GM12878 (cell line): ENCODE results near the gene TXNIP. TPM values are rescaled to one million over a fixed set of nuclear protein-coding genes. Genes with fewer than 3 reads are reported as not detected.

Source experiments
- ATAC-seq: fragments of 200-7000 bp; cut with Tn5 transposase; 3 replicates; pipeline ENCODE4 v1.9.1; 2020; ENCODE audit warnings: mild to moderate bottlenecking, moderate library complexity
- BruUV-seq: library from RNA; stranded (reverse); fragments of 400-500 nt; replicated peaks from 2 replicates; lab custom pipeline; 2021; lab: Mats Ljungman, UMichigan
- CTCF ChIA-PET: fragments of 300-600 bp; sonication (Branson Sonifier 250); formaldehyde crosslinking; extraction: SDS; loops from one replicate; lab custom pipeline; 2021; ENCODE audit warnings: inconsistent platforms; lab: Yijun Ruan, JAX
- POLR2A ChIA-PET: fragments of 350-600 bp; formaldehyde crosslinking; extraction: SDS; loops from one replicate; lab custom pipeline; 2021; ENCODE audit warnings: inconsistent platforms; lab: Charles Lee
- RAD21 ChIA-PET: fragments of 300-600 bp; sonication (Branson Sonifier 250); formaldehyde crosslinking; loops from one replicate; lab custom pipeline; 2023; ENCODE audit warnings: antibody characterized with exemption; ENCODE audit not compliant: unreplicated experiment; lab: Charles Lee
- SMC1A ChIA-PET: fragments of 300-600 bp; sonication (Branson Sonifier 250); formaldehyde crosslinking; loops from one replicate; lab custom pipeline; 2023; ENCODE audit not compliant: unreplicated experiment, uncharacterized antibody; lab: Charles Lee
- DNase-seq: peaks from one replicate; pipeline ENCODE4 v3.0.0-alpha.2; 2011; ENCODE audit warnings: low read depth, low spot score
- FAIRE-seq: peaks from 3 replicates; lab custom pipeline; 2011; peaks lifted over from hg19 to GRCh38; lab: Jason Lieb, UNC
- H2AFZ ChIP-seq: 2 replicates; pipeline ENCODE4 v1.6.0; 2011; ENCODE audit warnings: low read depth, low read length, control low read depth; ENCODE audit not compliant: control insufficient read depth
- H3K27ac ChIP-seq: 2 replicates; pipeline ENCODE4 v1.5.1; 2011; ENCODE audit warnings: control low read depth; ENCODE audit not compliant: control insufficient read depth, insufficient read depth
- H3K27me3 ChIP-seq, 2 experiments: replicated peaks in 1 of 2; 2 replicates each; pipeline versions ENCODE4 v1.6.0 to v1.6.1; 2011; ENCODE audit warnings: low read length in 1 of 2; ENCODE audit not compliant: control insufficient read depth in 2 of 2, insufficient read depth in 2 of 2
- H3K36me3 ChIP-seq, 2 experiments: 2 replicates each; pipeline ENCODE4 v1.5.1; 2011; ENCODE audit warnings: low read length in 1 of 2; ENCODE audit not compliant: control insufficient read depth in 2 of 2, insufficient read depth in 2 of 2
- H3K4me1 ChIP-seq: 2 replicates; pipeline ENCODE4 v1.6.1; 2011; ENCODE audit warnings: mild to moderate bottlenecking, low read length, moderate library complexity, mixed read lengths; ENCODE audit not compliant: control insufficient read depth, insufficient read depth
- H3K4me2 ChIP-seq: 2 replicates; pipeline ENCODE4 v1.6.0; 2011; ENCODE audit warnings: control low read depth; ENCODE audit not compliant: control insufficient read depth, insufficient read depth
- H3K4me3 ChIP-seq: fragments of 200-600 bp; sonication (generic); 2 replicates; pipeline ENCODE4 v1.5.1; 2016
- H3K79me2 ChIP-seq: 2 replicates; pipeline ENCODE4 v1.6.0; 2011; ENCODE audit warnings: low read length; ENCODE audit not compliant: control insufficient read depth, insufficient read depth
- H3K9ac ChIP-seq: 2 replicates; pipeline ENCODE4 v1.8.0; 2011; ENCODE audit warnings: low read length, control low read depth, mixed read lengths; ENCODE audit not compliant: control insufficient read depth, insufficient read depth
- H3K9me3 ChIP-seq: replicated peaks from 3 replicates; pipeline ENCODE4 v1.5.1; 2011; ENCODE audit warnings: mild to moderate bottlenecking, low read length; ENCODE audit not compliant: control insufficient read depth, insufficient read depth
- H4K20me1 ChIP-seq: 2 replicates; pipeline ENCODE4 v1.6.0; 2011; ENCODE audit not compliant: control insufficient read depth, insufficient read depth
- CREM ChIP-seq: IDR thresholded peaks from 2 replicates; pipeline ENCODE4 v1.6.1; 2014; ENCODE audit warnings: antibody characterized with exemption, low read depth
- HDAC2 ChIP-seq: fragments of 200-600 bp; sonication (generic); IDR thresholded peaks from 2 replicates; pipeline ENCODE4 v1.6.1; 2017
- IKZF2 ChIP-seq, 2 experiments: fragments of 450-650 bp; IDR thresholded peaks; 2 replicates each; pipeline ENCODE4 v1.6.1; 2017; ENCODE audit warnings: mild to moderate bottlenecking in 2 of 2, moderate library complexity in 2 of 2
- PKNOX1 ChIP-seq: fragments of 450-650 bp; IDR thresholded peaks from 2 replicates; pipeline ENCODE4 v1.6.1; 2016; ENCODE audit warnings: mild to moderate bottlenecking
- RBBP5 ChIP-seq: fragments of 200-600 bp; sonication (generic); conservative IDR thresholded peaks from 2 replicates; pipeline ENCODE4 v1.6.1; 2016
- ZNF24 ChIP-seq: fragments of 450-650 bp; IDR thresholded peaks from 2 replicates; pipeline ENCODE4 v1.6.1; 2017; ENCODE audit warnings: antibody characterized with exemption, mild to moderate bottlenecking
- WGBS: methylation state at CpG from one replicate; pipeline ENCODE4 v1.1.6; 2016; ENCODE audit warnings: low lambda C conversion rate; ENCODE audit not compliant: insufficient replicate concordance, insufficient coverage; ENCODE audit errors: missing lambda C conversion rate; 5-methylcytosine and 5-hydroxymethylcytosine counted together
- in situ Hi-C: fragments of 300-500 bp; cut with MboI; formaldehyde crosslinking; loops from 9 replicates; pipeline ENCODE4 v1.14.3; 2018; ENCODE audit warnings: mixed read lengths
- intact Hi-C: fragments of 100-400 bp; cut with micrococcal nuclease; formaldehyde crosslinking; loops from one replicate; pipeline ENCODE4 v1.14.2; 2022; ENCODE audit not compliant: unreplicated experiment
- polyA plus RNA-seq, 11 experiments: library from polyadenylated mRNA; depleted of rRNA in 4 of 11; unstranded in 6 of 11; stranded (reverse) in 5 of 11; fragments of >200 nt; fragmentation: Nextera tagmentation in 4 of 11; fragmentation: Illumina TruSeq in 1 of 11; extraction: Ambion mirVana in 4 of 11; extraction: Trizol in 1 of 11; gene quantifications; 1 replicate in 1 of 11; 2 replicates in 10 of 11; pipeline versions ENCODE4 v1.2.1 to v1.2.3, GENCODE V29; 2011 to 2016; ENCODE audit warnings: inconsistent platforms in 2 of 11, missing spikeins in 2 of 11, low read depth in 1 of 11
- total RNA-seq, 4 experiments: library from RNA; depleted of rRNA in 3 of 4; stranded (reverse); fragments of >200 nt in 3 of 4; fragmentation: Illumina TruSeq in 1 of 4; extraction: Trizol in 1 of 4; gene quantifications; 2 replicates each; pipeline versions ENCODE4 v1.2.1 to v1.2.3, GENCODE V29; 2013 to 2021
- TF ChIP-seq, protein P1 (sequence below): fragments of 450-650 bp; IDR thresholded peaks from 2 replicates; pipeline ENCODE4 v1.6.1; 2017; ENCODE audit warnings: antibody characterized with exemption, mild to moderate bottlenecking, moderate library complexity
- TF ChIP-seq, protein P2 (sequence below): IDR thresholded peaks from 2 replicates; pipeline ENCODE4 v1.6.1; 2012; ENCODE audit warnings: improper control_type of control experiment, low read depth, low read length; ENCODE audit not compliant: insufficient replicate concordance
- TF ChIP-seq, protein P3 (sequence below): IDR thresholded peaks from 2 replicates; pipeline ENCODE4 v1.6.1; 2011; ENCODE audit warnings: low read depth, low read length, improper control_type of control experiment, borderline replicate concordance

TXNIP gene
- total and polyA plus RNA-seq, 10 of the 15 experiments (the other 5 are each of a cell fraction or from before 2014, with no cell fraction given) = 48.7 to 133 (median 107) TPM

DNA sequence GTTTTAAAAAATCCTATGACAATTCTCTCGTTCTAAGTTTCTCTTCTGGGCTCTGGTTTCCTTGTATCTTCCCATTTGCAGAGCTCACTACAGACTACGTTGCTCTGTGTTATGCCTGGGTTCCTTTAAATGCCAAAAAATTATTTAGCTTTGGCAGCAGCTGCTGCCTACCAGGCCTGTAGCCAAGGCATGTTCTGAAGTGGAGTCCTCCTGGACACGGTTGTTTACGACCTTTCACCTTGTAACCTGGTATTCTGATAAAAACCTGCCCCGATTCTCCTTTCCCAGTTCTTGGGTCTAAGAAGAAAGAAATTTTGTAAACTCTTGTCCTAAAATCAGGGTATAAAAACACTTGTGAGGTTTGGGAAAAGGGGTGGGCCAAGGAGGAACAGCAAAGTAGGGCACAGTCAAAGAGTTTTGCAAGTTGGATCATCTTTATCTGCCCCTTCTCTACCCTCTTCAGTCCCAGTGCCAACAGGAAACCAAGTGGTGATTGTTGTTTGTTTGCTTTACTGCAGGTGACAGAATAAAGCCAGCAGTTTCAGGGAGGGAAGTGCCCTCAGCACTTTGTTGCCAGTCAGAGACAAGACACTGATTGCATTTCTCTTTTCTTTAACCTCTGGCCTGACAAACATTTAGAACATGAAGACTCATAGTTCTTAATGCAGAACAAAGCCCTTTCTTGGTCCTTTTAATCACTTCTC, 3.1 kb upstream of the TXNIP start (continued):
- TF ChIP-seq, protein P1, sequence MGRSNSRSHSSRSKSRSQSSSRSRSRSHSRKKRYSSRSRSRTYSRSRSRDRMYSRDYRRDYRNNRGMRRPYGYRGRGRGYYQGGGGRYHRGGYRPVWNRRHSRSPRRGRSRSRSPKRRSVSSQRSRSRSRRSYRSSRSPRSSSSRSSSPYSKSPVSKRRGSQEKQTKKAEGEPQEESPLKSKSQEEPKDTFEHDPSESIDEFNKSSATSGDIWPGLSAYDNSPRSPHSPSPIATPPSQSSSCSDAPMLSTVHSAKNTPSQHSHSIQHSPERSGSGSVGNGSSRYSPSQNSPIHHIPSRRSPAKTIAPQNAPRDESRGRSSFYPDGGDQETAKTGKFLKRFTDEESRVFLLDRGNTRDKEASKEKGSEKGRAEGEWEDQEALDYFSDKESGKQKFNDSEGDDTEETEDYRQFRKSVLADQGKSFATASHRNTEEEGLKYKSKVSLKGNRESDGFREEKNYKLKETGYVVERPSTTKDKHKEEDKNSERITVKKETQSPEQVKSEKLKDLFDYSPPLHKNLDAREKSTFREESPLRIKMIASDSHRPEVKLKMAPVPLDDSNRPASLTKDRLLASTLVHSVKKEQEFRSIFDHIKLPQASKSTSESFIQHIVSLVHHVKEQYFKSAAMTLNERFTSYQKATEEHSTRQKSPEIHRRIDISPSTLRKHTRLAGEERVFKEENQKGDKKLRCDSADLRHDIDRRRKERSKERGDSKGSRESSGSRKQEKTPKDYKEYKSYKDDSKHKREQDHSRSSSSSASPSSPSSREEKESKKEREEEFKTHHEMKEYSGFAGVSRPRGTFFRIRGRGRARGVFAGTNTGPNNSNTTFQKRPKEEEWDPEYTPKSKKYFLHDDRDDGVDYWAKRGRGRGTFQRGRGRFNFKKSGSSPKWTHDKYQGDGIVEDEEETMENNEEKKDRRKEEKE = no peak
- TF ChIP-seq RBBP5 = no peak

GRCh38 chr1:145997718-145998023, 1.3 kb upstream of the TXNIP start:
- Histone ChIP-seq H4K20me1 (no peaks in the 10 kb centered on the region), H3K27me3 (no peaks in the 10 kb centered on the region), H3K9ac (no peak overlapping the region), H2AFZ (no peak overlapping the region)
- ChIA-PET POLR2A (interaction anchor here (0.8 to 4.1 kb wide), 8 partner anchors 8 to 79 kb away, joined by 3 to 82 read pairs (median 6); partner anchors contain the start of genes ANKRD34A, LIX1L, PEX11B and POLR3GL), RAD21 (interaction anchor here (1.1 to 7.4 kb wide), 6 partner anchors 9 to 39 kb away, joined by 3 to 100 read pairs (median 5); partner anchors contain the start of genes ANKRD34A and POLR3GL)
- intact Hi-C loops = no loop called here
- no TSS peak for BruUV-seq
- 0% methylated on average over 3 of the region's 3 CpGs for WGBS
- in situ Hi-C loops = no loop called here
- 0 out of 2 replicates have a peak, but pooled peaks have one; percentile 4 for TF ChIP-seq PKNOX1
- no peak for TF ChIP-seq IKZF2 (IDR thresholded peaks at IDR 0.05)
- TF ChIP-seq, protein P2, sequence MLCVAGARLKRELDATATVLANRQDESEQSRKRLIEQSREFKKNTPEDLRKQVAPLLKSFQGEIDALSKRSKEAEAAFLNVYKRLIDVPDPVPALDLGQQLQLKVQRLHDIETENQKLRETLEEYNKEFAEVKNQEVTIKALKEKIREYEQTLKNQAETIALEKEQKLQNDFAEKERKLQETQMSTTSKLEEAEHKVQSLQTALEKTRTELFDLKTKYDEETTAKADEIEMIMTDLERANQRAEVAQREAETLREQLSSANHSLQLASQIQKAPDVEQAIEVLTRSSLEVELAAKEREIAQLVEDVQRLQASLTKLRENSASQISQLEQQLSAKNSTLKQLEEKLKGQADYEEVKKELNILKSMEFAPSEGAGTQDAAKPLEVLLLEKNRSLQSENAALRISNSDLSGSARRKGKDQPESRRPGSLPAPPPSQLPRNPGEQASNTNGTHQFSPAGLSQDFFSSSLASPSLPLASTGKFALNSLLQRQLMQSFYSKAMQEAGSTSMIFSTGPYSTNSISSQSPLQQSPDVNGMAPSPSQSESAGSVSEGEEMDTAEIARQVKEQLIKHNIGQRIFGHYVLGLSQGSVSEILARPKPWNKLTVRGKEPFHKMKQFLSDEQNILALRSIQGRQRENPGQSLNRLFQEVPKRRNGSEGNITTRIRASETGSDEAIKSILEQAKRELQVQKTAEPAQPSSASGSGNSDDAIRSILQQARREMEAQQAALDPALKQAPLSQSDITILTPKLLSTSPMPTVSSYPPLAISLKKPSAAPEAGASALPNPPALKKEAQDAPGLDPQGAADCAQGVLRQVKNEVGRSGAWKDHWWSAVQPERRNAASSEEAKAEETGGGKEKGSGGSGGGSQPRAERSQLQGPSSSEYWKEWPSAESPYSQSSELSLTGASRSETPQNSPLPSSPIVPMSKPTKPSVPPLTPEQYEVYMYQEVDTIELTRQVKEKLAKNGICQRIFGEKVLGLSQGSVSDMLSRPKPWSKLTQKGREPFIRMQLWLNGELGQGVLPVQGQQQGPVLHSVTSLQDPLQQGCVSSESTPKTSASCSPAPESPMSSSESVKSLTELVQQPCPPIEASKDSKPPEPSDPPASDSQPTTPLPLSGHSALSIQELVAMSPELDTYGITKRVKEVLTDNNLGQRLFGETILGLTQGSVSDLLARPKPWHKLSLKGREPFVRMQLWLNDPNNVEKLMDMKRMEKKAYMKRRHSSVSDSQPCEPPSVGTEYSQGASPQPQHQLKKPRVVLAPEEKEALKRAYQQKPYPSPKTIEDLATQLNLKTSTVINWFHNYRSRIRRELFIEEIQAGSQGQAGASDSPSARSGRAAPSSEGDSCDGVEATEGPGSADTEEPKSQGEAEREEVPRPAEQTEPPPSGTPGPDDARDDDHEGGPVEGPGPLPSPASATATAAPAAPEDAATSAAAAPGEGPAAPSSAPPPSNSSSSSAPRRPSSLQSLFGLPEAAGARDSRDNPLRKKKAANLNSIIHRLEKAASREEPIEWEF = no peak
- no peak for TF ChIP-seq ZNF24
- TF ChIP-seq HDAC2 = no peak
- TF ChIP-seq, protein P3, sequence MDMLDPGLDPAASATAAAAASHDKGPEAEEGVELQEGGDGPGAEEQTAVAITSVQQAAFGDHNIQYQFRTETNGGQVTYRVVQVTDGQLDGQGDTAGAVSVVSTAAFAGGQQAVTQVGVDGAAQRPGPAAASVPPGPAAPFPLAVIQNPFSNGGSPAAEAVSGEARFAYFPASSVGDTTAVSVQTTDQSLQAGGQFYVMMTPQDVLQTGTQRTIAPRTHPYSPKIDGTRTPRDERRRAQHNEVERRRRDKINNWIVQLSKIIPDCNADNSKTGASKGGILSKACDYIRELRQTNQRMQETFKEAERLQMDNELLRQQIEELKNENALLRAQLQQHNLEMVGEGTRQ = no peak
- no peak for TF ChIP-seq CREM
- TF ChIP-seq, all 136 proteins: peak for 1
- FAIRE-seq = no peak
- Histone ChIP-seq H3K27ac (peak overlapping the region; percentile 82; the same call in 1 of the 2 replicates), H3K9me3 (no peaks in the 10 kb centered on the region), H3K4me3 (peak overlapping the region; percentile 81; the same call in 1 of the 2 replicates), H3K4me1 (peaks cover 8% of the 10 kb centered on the region), H3K36me3 (peaks cover 0 to 3% of the 10 kb centered on the region in 2 experiments; a peak in 2 of 4 replicates), H3K79me2 (peaks cover 15% of the 10 kb centered on the region), H3K4me2 (peak overlapping the region; percentile 86)
- ChIA-PET CTCF (interaction anchor here (0.7 to 12.2 kb wide), 7 partner anchors 9 to 152 kb away, joined by 3 to 196 read pairs (median 4); partner anchors contain the start of genes ANKRD34A, NUDT17, POLR3GL and RBM8A), SMC1A (interaction anchor here (0.6 to 12.5 kb wide), 5 partner anchors 9 to 118 kb away, joined by 3 to 244 read pairs (median 4); partner anchors contain the start of gene POLR3GL)
- ATAC-seq = no peak
- DNase-seq = no peak
